ENCODE results near the gene MAN2C1. TPM values are rescaled to one million over a fixed set of nuclear protein-coding genes. Genes with fewer than 3 reads are reported as not detected.
"Not testable (repeated sequence)": the region's sequence is repeated elsewhere in the genome, so short reads cannot be mapped to it uniquely, and the experiment has no call there.

The MAN2C1 gene
- total and polyA plus RNA-seq, 7 donors = 54.0 to 124 (median 86.5) TPM

DNA sequence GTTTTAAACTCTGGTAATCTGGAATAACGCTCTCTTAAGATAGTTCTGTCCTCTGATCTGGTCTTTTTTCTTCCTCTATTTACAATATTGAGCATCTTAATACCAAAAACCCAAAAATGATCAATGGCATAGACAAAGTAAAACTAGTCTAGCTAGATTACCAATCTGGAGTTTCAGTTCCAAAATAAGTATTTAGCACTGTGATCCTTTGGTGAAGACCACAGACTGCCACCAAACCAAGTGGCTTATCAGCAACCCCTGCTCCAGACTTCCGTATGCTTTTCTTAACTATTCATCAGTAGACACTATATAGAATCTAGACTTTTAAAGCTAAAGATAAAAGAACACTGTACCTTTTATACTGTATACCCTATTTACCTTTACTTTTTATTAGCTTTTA lies 35.5 kb upstream of the MAN2C1 start:
- Histone ChIP-seq H3K27ac (no peak overlapping the region), H3K9me3 (no peaks in the 10 kb centered on the region), H3K36me3 (ENCODE audit: insufficient read depth in 1 of 2, low read depth in 1 of 2) (peaks cover 9 to 98% of the 10 kb centered on the region in 2 donors), H3K4me1 (no peaks in the 10 kb centered on the region), H3K27me3 (ENCODE audit: insufficient read depth in 3 of 3, low read length in 2 of 3) (no peaks in the 10 kb centered on the region), H3K4me3 (no peak overlapping the region)
- no peak for ATAC-seq
- no peak for DNase-seq
- TF ChIP-seq CTCF (IDR thresholded peaks at IDR 0.05) = no peak
- WGBS, 3 donors = 91 to 94% (median 91%) methylated on average over 2 of the region's 2 CpGs
- intact Hi-C loops (cut with DNase I) = no loop called here

GRCh38 chr15:75397494-75397893 lies 29.1 kb upstream of the MAN2C1 start:
- Histone ChIP-seq H3K4me1 (no peaks in the 10 kb centered on the region), H3K9me3 (no peaks in the 10 kb centered on the region), H3K27me3 (ENCODE audit: insufficient read depth in 3 of 3, low read length in 2 of 3) (no peaks in the 10 kb centered on the region), H3K4me3 (no peak overlapping the region), H3K36me3 (ENCODE audit: insufficient read depth in 1 of 2, low read depth in 1 of 2) (peaks cover 7 to 100% of the 10 kb centered on the region in 2 donors), H3K27ac (no peak overlapping the region)
- intact Hi-C loops (cut with DNase I) = no loop called here
- ATAC-seq = no peak
- 78 to 81% (median 79%) methylated on average over 2 of the region's 2 CpGs for WGBS, 3 donors
- DNase-seq = no peak
- no peak for TF ChIP-seq CTCF (IDR thresholded peaks at IDR 0.05)

DNA sequence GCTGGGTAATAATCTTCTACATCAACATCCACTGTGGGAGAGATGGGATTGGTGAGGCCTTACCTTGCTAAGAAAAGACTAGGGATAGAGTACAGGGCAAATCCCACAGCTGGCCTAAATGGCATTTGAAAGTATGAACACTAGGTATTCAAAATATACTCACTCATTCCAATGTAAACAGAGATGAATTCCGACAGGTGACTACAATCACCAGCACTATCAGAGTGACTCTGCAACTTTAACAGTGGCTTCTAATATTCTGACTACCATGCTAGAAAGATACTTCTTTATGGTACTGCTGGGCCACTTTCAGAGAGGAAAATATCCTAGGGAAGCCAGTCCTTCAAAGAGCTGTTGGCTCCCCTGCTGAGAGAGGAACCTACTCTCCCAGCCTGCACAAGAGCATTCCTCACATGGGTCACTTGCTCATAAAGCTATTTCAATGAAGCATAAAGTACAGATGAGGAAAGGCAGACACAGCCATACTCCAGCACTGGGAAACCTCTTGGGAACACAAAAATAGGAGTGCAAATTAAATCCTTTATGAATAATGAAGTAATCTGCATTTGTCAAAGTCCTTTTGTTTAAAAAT lies 21.5 kb upstream of the MAN2C1 start:
- DNase-seq = no peak
- ATAC-seq = no peak
- H3K4me1 ChIP-seq = no peaks in the 10 kb centered on the region
- no peaks in the 10 kb centered on the region for H3K27me3 ChIP-seq (ENCODE audit: insufficient read depth in 3 of 3, low read length in 2 of 3)
- 94 to 96% (median 95%) methylated on average over 1 of the region's 1 CpG for WGBS, 3 donors
- intact Hi-C loops (cut with DNase I) = no loop called here
- H3K36me3 ChIP-seq (ENCODE audit: insufficient read depth in 1 of 2, low read depth in 1 of 2) = peaks cover 25 to 100% of the 10 kb centered on the region in 2 donors
- H3K4me3 ChIP-seq = no peak overlapping the region
- H3K9me3 ChIP-seq = no peaks in the 10 kb centered on the region
- TF ChIP-seq CTCF (IDR thresholded peaks at IDR 0.05) = no peak
- H3K27ac ChIP-seq = no peak overlapping the region

- H3K27ac ChIP-seq; intact Hi-C loops (cut with DNase I); H3K4me1 ChIP-seq; H3K27me3 ChIP-seq (ENCODE audit: insufficient read depth in 3 of 3, low read length in 2 of 3); DNase-seq; H3K4me3 ChIP-seq; ATAC-seq; H3K9me3 ChIP-seq: not testable (repeated sequence)
- 89 to 94% (median 93%) methylated on average over 5 of the region's 5 CpGs for WGBS, 3 donors
- H3K36me3 ChIP-seq (ENCODE audit: insufficient read depth in 1 of 2, low read depth in 1 of 2) = peaks cover 16 to 100% of the 10 kb centered on the region in 2 donors
Observed at GRCh38 chr15:75383986-75384385, 15.6 kb upstream of the MAN2C1 start.

DNA sequence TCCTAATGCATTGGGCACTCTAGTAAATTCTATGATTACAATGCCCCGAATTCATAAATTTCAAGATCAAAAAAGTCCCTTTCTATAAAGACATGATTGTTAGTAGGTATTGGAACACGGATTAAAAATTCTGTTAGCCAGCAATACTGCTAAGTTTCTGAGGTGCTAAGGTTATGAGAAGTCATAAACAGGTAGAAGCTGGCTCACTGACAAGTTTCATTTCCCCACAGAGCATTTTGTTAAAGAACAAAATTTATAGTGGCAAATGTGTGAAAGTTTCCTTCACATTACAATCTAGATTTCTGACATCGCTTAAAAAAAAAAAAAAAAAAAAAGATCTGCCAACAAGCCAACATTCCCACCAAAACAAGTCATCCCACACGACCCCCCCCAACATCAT lies 12.4 kb upstream of the MAN2C1 start:
- Histone ChIP-seq H3K9me3 (no peaks in the 10 kb centered on the region), H3K36me3 (ENCODE audit: insufficient read depth in 1 of 2, low read depth in 1 of 2) (peaks cover 8 to 100% of the 10 kb centered on the region in 2 donors), H3K4me3 (no peak overlapping the region), H3K4me1 (no peaks in the 10 kb centered on the region), H3K27ac (no peak overlapping the region), H3K27me3 (ENCODE audit: insufficient read depth in 3 of 3, low read length in 2 of 3) (no peaks in the 10 kb centered on the region)
- DNase-seq (no peak), ATAC-seq (no peak)
- no peak for TF ChIP-seq CTCF (IDR thresholded peaks at IDR 0.05)
- 89 to 95% (median 89%) methylated on average over 4 of the region's 4 CpGs for WGBS, 3 donors
- intact Hi-C loops (cut with DNase I) = no loop called here
